Thoracic aorta (tissue), 2 donors: ENCODE data around the gene WASHC2A. TPM values are rescaled to one million over a fixed set of nuclear protein-coding genes. Genes with fewer than 3 reads are reported as not detected.
"Not testable (repeated sequence)": the region's sequence is repeated elsewhere in the genome, so short reads cannot be mapped to it uniquely, and the experiment has no call there.

ENCODE experiments used
- ATAC-seq: fragments of 150-250 bp; one replicate; pipeline ENCODE4 v1.8.0; 2017; ENCODE audit warnings: low read depth; ENCODE audit not compliant: insufficient number of reproducible peaks, low FRiP score
- DNase-seq: peaks from one replicate; pipeline ENCODE4 v3.0.0-alpha.2; 2020; ENCODE audit warnings: low spot score
- H3K27ac ChIP-seq, 2 donors: fragments of 200-600 bp; sonication (generic); 1 replicate in 1 of 2; 2 replicates in 1 of 2; pipeline ENCODE4 v1.5.1; 2016; ENCODE audit warnings: mild to moderate bottlenecking in 2 of 2, moderate library complexity in 2 of 2
- H3K27me3 ChIP-seq: fragments of 200-600 bp; sonication (generic); replicated peaks from 2 replicates; pipeline ENCODE4 v1.6.0; 2016; ENCODE audit warnings: mild to moderate bottlenecking; ENCODE audit not compliant: insufficient read depth
- H3K36me3 ChIP-seq: fragments of 200-600 bp; sonication (generic); one replicate; pipeline ENCODE4 v1.5.1; 2016
- H3K4me1 ChIP-seq, 2 donors: fragments of 200-600 bp; sonication (generic); 1 replicate in 1 of 2; 2 replicates in 1 of 2; pipeline versions ENCODE4 v1.5.1 to v1.6.0; 2016; ENCODE audit warnings: low read depth in 2 of 2, mild to moderate bottlenecking in 1 of 2; ENCODE audit not compliant: control insufficient read depth in 1 of 2
- H3K4me3 ChIP-seq: fragments of 200-600 bp; sonication (generic); 2 replicates; pipeline ENCODE4 v1.5.1; 2016; ENCODE audit warnings: mild to moderate bottlenecking
- H3K9me3 ChIP-seq: fragments of 200-600 bp; sonication (generic); 2 replicates; pipeline ENCODE4 v1.5.1; 2016
- CTCF ChIP-seq: fragments of 200-600 bp; sonication (generic); IDR thresholded peaks from one replicate; pipeline ENCODE4 v1.5.1; 2019; ENCODE audit warnings: antibody characterized with exemption
- total RNA-seq, 2 donors: library from RNA; depleted of rRNA; stranded (reverse); fragments of >200 nt; gene quantifications; one replicate each; pipeline versions ENCODE4 v1.1.0 to v1.2.3, GENCODE V29; 2016

WASHC2A gene
- total RNA-seq, 2 donors from 2014 or later = 32.2 to 33.7 TPM

- DNase-seq, H3K9me3 ChIP-seq, H3K36me3 ChIP-seq, H3K4me3 ChIP-seq, H3K4me1 ChIP-seq, H3K27ac ChIP-seq, ATAC-seq, H3K27me3 ChIP-seq: not testable (repeated sequence)
These were observed 11.1 kb upstream of the WASHC2A start for GRCh38 chr10:50056654-50057053.

- not testable (repeated sequence) for H3K4me1 ChIP-seq, H3K27ac ChIP-seq, H3K27me3 ChIP-seq, ATAC-seq, DNase-seq, H3K9me3 ChIP-seq, H3K36me3 ChIP-seq, H3K4me3 ChIP-seq
These were observed 9.0 kb upstream of the WASHC2A start for GRCh38 chr10:50058727-50059126.

GRCh38 chr10:50059946-50060345 is 7.8 kb upstream of the WASHC2A start:
- H3K9me3 ChIP-seq, DNase-seq, H3K27me3 ChIP-seq, ATAC-seq, H3K36me3 ChIP-seq, H3K4me3 ChIP-seq, H3K27ac ChIP-seq, H3K4me1 ChIP-seq: not testable (repeated sequence)

GRCh38 chr10:50061548-50061947 is 6.2 kb upstream of the WASHC2A start:
- H3K9me3 ChIP-seq, ATAC-seq, H3K27ac ChIP-seq, H3K36me3 ChIP-seq, H3K4me3 ChIP-seq, DNase-seq, H3K4me1 ChIP-seq, H3K27me3 ChIP-seq: not testable (repeated sequence)

GRCh38 chr10:50063100-50063499 is 4.7 kb upstream of the WASHC2A start:
- Histone ChIP-seq H3K27ac (no peak overlapping the region), H3K4me3 (no peak overlapping the region), H3K4me1 (peaks cover 0 to 6% of the 10 kb centered on the region in 2 donors), H3K36me3 (no peaks in the 10 kb centered on the region), H3K27me3 (no peaks in the 10 kb centered on the region), H3K9me3 (no peaks in the 10 kb centered on the region)
- TF ChIP-seq CTCF = no peak
- ATAC-seq (no peak), DNase-seq (no peak)

- not testable (repeated sequence) for H3K27me3 ChIP-seq
These were observed 552 bp downstream of the WASHC2A start for GRCh38 chr10:50068352-50068659.

GRCh38 chr10:50075139-50075538 is 7.4 kb downstream of the WASHC2A start:
- not testable (repeated sequence) for H3K36me3 ChIP-seq, H3K4me3 ChIP-seq, H3K27me3 ChIP-seq, H3K27ac ChIP-seq, DNase-seq, H3K4me1 ChIP-seq, ATAC-seq, H3K9me3 ChIP-seq

More at GRCh38 chr10:50068352-50068659, 552 bp downstream of the WASHC2A start:
- not testable (repeated sequence) for H3K36me3 ChIP-seq, ATAC-seq, H3K9me3 ChIP-seq, H3K27ac ChIP-seq, DNase-seq
- peaks cover 0 to 17% of the 10 kb centered on the region in 2 donors for H3K4me1 ChIP-seq
- H3K4me3 ChIP-seq = peak overlapping the region; percentile 82

- H3K27ac ChIP-seq, H3K4me1 ChIP-seq, DNase-seq, H3K4me3 ChIP-seq, H3K9me3 ChIP-seq, ATAC-seq, H3K27me3 ChIP-seq, H3K36me3 ChIP-seq: not testable (repeated sequence)
These were observed 7.8 kb downstream of the WASHC2A start for GRCh38 chr10:50075544-50075943.

- H3K4me3 ChIP-seq, H3K27ac ChIP-seq, H3K27me3 ChIP-seq, H3K9me3 ChIP-seq, H3K36me3 ChIP-seq, ATAC-seq, DNase-seq, H3K4me1 ChIP-seq: not testable (repeated sequence)
These were observed 23.6 kb downstream of the WASHC2A start for GRCh38 chr10:50091304-50091703.

- H3K9me3 ChIP-seq, H3K36me3 ChIP-seq, H3K4me1 ChIP-seq, H3K27ac ChIP-seq, H3K4me3 ChIP-seq, DNase-seq, H3K27me3 ChIP-seq, ATAC-seq: not testable (repeated sequence)
These were observed 25.2 kb downstream of the WASHC2A start for GRCh38 chr10:50092928-50093327.

GRCh38 chr10:50094630-50095029 is 26.9 kb downstream of the WASHC2A start:
- not testable (repeated sequence) for DNase-seq, ATAC-seq

GRCh38 chr10:50095402-50095801 is 27.6 kb downstream of the WASHC2A start:
- H3K9me3 ChIP-seq, H3K4me1 ChIP-seq, H3K27ac ChIP-seq, H3K36me3 ChIP-seq, H3K4me3 ChIP-seq, H3K27me3 ChIP-seq, DNase-seq, ATAC-seq: not testable (repeated sequence)

More at GRCh38 chr10:50094630-50095029, 26.9 kb downstream of the WASHC2A start:
- not testable (repeated sequence) for H3K4me3 ChIP-seq, H3K9me3 ChIP-seq, H3K27me3 ChIP-seq, H3K27ac ChIP-seq, H3K36me3 ChIP-seq, H3K4me1 ChIP-seq
